Neuronal stem cell (in vitro differentiated cells): ENCODE data around the gene DDX47. TPM values are rescaled to one million over a fixed set of nuclear protein-coding genes. Genes with fewer than 3 reads are reported as not detected.

Source experiments
- small RNA-seq: library from polyadenylated mRNA; stranded (forward); fragments of <200 nt; extraction: miRNeasy Mini kit (QIAGEN cat#:217004); gene quantifications from one replicate; pipeline ENCODE3, GENCODE V24; 2013; ENCODE audit not compliant: insufficient read depth

Gene DDX47

Small RNA genes lying within 50 kb of the gene (small RNA-seq; reads per million reads assigned to genes)
- gene AC007215.1 (not detected), gene MIR613 (not detected)
